Measurements from ENCODE around the gene CPLX3.

CPLX3 gene

GRCh38 chr15:74820056-74820455, 6.4 kb upstream of the CPLX3 start:
- TF ChIP-seq YY1 (IDR thresholded peaks at IDR 0.05; ENCODE audit: insufficient read depth, insufficient read length) = no peak
- TF ChIP-seq SUZ12 (IDR thresholded peaks at IDR 0.05; ENCODE audit: extremely low read depth, insufficient read depth, insufficient read length) = no peak
- no peak for TF ChIP-seq ZNF274 (IDR thresholded peaks at IDR 0.05; ENCODE audit: low read depth, low read length)
- H3K4me1 ChIP-seq (ENCODE audit: insufficient read depth, insufficient read length) = peaks cover 52% of the 10 kb centered on the region
- DNase-seq (ENCODE audit: low read depth, low spot score) = no peak
- peak overlapping the region; percentile 16 for H3K9ac ChIP-seq (ENCODE audit: insufficient read length, low read depth)
- H3K36me3 ChIP-seq (ENCODE audit: insufficient read depth, insufficient read length, low read length) = no peaks in the 10 kb centered on the region
- H3K4me3 ChIP-seq (ENCODE audit: insufficient read length, low read depth) = no peak overlapping the region
- H3K27me3 ChIP-seq (ENCODE audit: insufficient read depth, insufficient read length) = peaks cover 14% of the 10 kb centered on the region
- no peaks in the 10 kb centered on the region for H3K9me3 ChIP-seq (ENCODE audit: insufficient read depth, low read length)

- Histone ChIP-seq H3K9ac (ENCODE audit: insufficient read length, low read depth) (no peak overlapping the region), H3K36me3 (ENCODE audit: insufficient read depth, insufficient read length, low read length) (no peaks in the 10 kb centered on the region), H3K4me1 (ENCODE audit: insufficient read depth, insufficient read length) (peaks cover 41% of the 10 kb centered on the region), H3K4me3 (ENCODE audit: insufficient read length, low read depth) (no peak overlapping the region), H3K27me3 (ENCODE audit: insufficient read depth, insufficient read length) (peaks cover 26% of the 10 kb centered on the region), H3K9me3 (ENCODE audit: insufficient read depth, low read length) (no peaks in the 10 kb centered on the region)
- no peak for DNase-seq (ENCODE audit: low read depth, low spot score)
- TF ChIP-seq YY1 (IDR thresholded peaks at IDR 0.05; ENCODE audit: insufficient read depth, insufficient read length) = no peak
- TF ChIP-seq SUZ12 (IDR thresholded peaks at IDR 0.05; ENCODE audit: extremely low read depth, insufficient read depth, insufficient read length) = no peak
Observed at GRCh38 chr15:74821091-74821789, 5.2 kb upstream of the CPLX3 start.

GRCh38 chr15:74821790-74822158, 4.7 kb upstream of the CPLX3 start:
- no peak for DNase-seq (ENCODE audit: low read depth, low spot score)
- H3K9me3 ChIP-seq (ENCODE audit: insufficient read depth, low read length) = no peaks in the 10 kb centered on the region
- H3K9ac ChIP-seq (ENCODE audit: insufficient read length, low read depth) = no peak overlapping the region
- no peaks in the 10 kb centered on the region for H3K36me3 ChIP-seq (ENCODE audit: insufficient read depth, insufficient read length, low read length)
- H3K27me3 ChIP-seq (ENCODE audit: insufficient read depth, insufficient read length) = peaks cover 30% of the 10 kb centered on the region
- H3K4me1 ChIP-seq (ENCODE audit: insufficient read depth, insufficient read length) = peaks cover 37% of the 10 kb centered on the region
- TF ChIP-seq YY1 (IDR thresholded peaks at IDR 0.05; ENCODE audit: insufficient read depth, insufficient read length) (no peak), SUZ12 (IDR thresholded peaks at IDR 0.05; ENCODE audit: extremely low read depth, insufficient read depth, insufficient read length) (no peak), ZNF274 (IDR thresholded peaks at IDR 0.05; ENCODE audit: low read depth, low read length) (no peak)
- H3K4me3 ChIP-seq (ENCODE audit: insufficient read length, low read depth) = no peak overlapping the region

GRCh38 chr15:74822233-74822632, 4.2 kb upstream of the CPLX3 start:
- DNase-seq (ENCODE audit: low read depth, low spot score) = no peak
- peaks cover 34% of the 10 kb centered on the region for H3K27me3 ChIP-seq (ENCODE audit: insufficient read depth, insufficient read length)
- TF ChIP-seq SUZ12 (IDR thresholded peaks at IDR 0.05; ENCODE audit: extremely low read depth, insufficient read depth, insufficient read length) (no peak), ZNF274 (IDR thresholded peaks at IDR 0.05; ENCODE audit: low read depth, low read length) (no peak), YY1 (IDR thresholded peaks at IDR 0.05; ENCODE audit: insufficient read depth, insufficient read length) (no peak)
- H3K9ac ChIP-seq (ENCODE audit: insufficient read length, low read depth) = no peak overlapping the region
- no peak overlapping the region for H3K4me3 ChIP-seq (ENCODE audit: insufficient read length, low read depth)
- no peaks in the 10 kb centered on the region for H3K36me3 ChIP-seq (ENCODE audit: insufficient read depth, insufficient read length, low read length)
- H3K9me3 ChIP-seq (ENCODE audit: insufficient read depth, low read length) = no peaks in the 10 kb centered on the region
- H3K4me1 ChIP-seq (ENCODE audit: insufficient read depth, insufficient read length) = peaks cover 32% of the 10 kb centered on the region

- DNase-seq (ENCODE audit: low read depth, low spot score) = no peak
- peaks cover 45% of the 10 kb centered on the region for H3K27me3 ChIP-seq (ENCODE audit: insufficient read depth, insufficient read length)
Observed at GRCh38 chr15:74823324-74823723, 3.1 kb upstream of the CPLX3 start.

GRCh38 chr15:74824976-74825375, 1.5 kb upstream of the CPLX3 start:
- TF ChIP-seq YY1 (IDR thresholded peaks at IDR 0.05; ENCODE audit: insufficient read depth, insufficient read length) (no peak), SUZ12 (IDR thresholded peaks at IDR 0.05; ENCODE audit: extremely low read depth, insufficient read depth, insufficient read length) (no peak), ZNF274 (IDR thresholded peaks at IDR 0.05; ENCODE audit: low read depth, low read length) (no peak)
- H3K9ac ChIP-seq (ENCODE audit: insufficient read length, low read depth) = peak overlapping the region; percentile 38
- H3K9me3 ChIP-seq (ENCODE audit: insufficient read depth, low read length) = no peaks in the 10 kb centered on the region
- peaks cover 21% of the 10 kb centered on the region for H3K4me1 ChIP-seq (ENCODE audit: insufficient read depth, insufficient read length)
- no peaks in the 10 kb centered on the region for H3K36me3 ChIP-seq (ENCODE audit: insufficient read depth, insufficient read length, low read length)
- no peak for DNase-seq (ENCODE audit: low read depth, low spot score)
- no peak overlapping the region for H3K4me3 ChIP-seq (ENCODE audit: insufficient read length, low read depth)
- H3K27me3 ChIP-seq (ENCODE audit: insufficient read depth, insufficient read length) = peaks cover 48% of the 10 kb centered on the region

More at GRCh38 chr15:74823324-74823723, 3.1 kb upstream of the CPLX3 start:
- Histone ChIP-seq H3K9ac (ENCODE audit: insufficient read length, low read depth) (no peak overlapping the region), H3K4me3 (ENCODE audit: insufficient read length, low read depth) (no peak overlapping the region), H3K4me1 (ENCODE audit: insufficient read depth, insufficient read length) (peaks cover 29% of the 10 kb centered on the region), H3K9me3 (ENCODE audit: insufficient read depth, low read length) (no peaks in the 10 kb centered on the region), H3K36me3 (ENCODE audit: insufficient read depth, insufficient read length, low read length) (no peaks in the 10 kb centered on the region)
- TF ChIP-seq ZNF274 (IDR thresholded peaks at IDR 0.05; ENCODE audit: low read depth, low read length) = no peak
- no peak for TF ChIP-seq SUZ12 (IDR thresholded peaks at IDR 0.05; ENCODE audit: extremely low read depth, insufficient read depth, insufficient read length)
- no peak for TF ChIP-seq YY1 (IDR thresholded peaks at IDR 0.05; ENCODE audit: insufficient read depth, insufficient read length)

GRCh38 chr15:74825866-74826265, 561 bp upstream of the CPLX3 start:
- Histone ChIP-seq H3K27me3 (ENCODE audit: insufficient read depth, insufficient read length) (peaks cover 48% of the 10 kb centered on the region), H3K9me3 (ENCODE audit: insufficient read depth, low read length) (no peaks in the 10 kb centered on the region), H3K4me3 (ENCODE audit: insufficient read length, low read depth) (no peak overlapping the region), H3K9ac (ENCODE audit: insufficient read length, low read depth) (no peak overlapping the region), H3K36me3 (ENCODE audit: insufficient read depth, insufficient read length, low read length) (no peaks in the 10 kb centered on the region), H3K4me1 (ENCODE audit: insufficient read depth, insufficient read length) (peaks cover 12% of the 10 kb centered on the region)
- TF ChIP-seq YY1 (IDR thresholded peaks at IDR 0.05; ENCODE audit: insufficient read depth, insufficient read length) (no peak), SUZ12 (IDR thresholded peaks at IDR 0.05; ENCODE audit: extremely low read depth, insufficient read depth, insufficient read length) (no peak)
- no peak for DNase-seq (ENCODE audit: low read depth, low spot score)

All from NT2/D1 (cell line).